Bone marrow (tissue), 2 donors: Measurements from ENCODE around the gene BANP.
"Not testable (repeated sequence)": the region's sequence is repeated elsewhere in the genome, so short reads cannot be mapped to it uniquely, and the experiment has no call there.

ENCODE experiments used
- DNase-seq, 2 donors: peaks; one replicate each; lab custom pipeline; 2025; lab: John Stamatoyannopoulos, UW

Gene BANP

DNA sequence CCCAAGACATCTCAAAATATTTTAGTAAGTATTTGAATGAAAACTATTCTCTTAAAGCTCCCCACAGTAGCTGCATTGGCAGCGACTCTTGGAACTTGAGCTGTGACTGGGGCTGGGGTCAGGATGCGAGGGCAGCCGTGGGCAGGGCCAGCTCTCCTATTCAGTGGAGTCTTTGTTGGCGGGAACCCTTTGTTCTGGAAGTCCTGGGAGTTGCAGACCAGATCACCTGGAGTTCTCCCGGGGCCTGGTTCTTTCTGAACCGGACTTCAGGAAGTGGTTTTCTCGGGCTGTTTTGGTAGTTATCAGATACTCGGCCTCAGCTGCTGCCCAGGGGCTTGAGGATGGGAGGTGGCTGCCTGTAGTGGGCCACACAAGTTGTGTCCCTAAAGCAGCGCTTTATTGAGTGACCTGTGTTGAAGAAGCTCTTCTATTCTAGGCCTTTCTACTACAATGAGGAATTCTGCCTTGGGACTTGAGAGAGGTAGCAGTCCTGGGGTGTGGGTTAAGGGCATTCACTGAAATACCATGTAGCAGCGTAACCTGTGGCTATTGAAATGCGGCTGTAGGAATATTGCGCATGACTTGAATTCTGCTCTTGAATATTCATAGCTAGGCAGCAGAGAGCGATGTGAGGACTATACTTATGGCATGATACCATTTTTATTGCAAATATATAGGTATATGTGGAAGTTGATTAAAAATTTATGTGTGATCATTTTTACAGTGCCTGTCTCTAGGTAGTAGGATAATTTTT lies 77.1 kb downstream of the BANP start:
- not testable (repeated sequence) for DNase-seq

DNA sequence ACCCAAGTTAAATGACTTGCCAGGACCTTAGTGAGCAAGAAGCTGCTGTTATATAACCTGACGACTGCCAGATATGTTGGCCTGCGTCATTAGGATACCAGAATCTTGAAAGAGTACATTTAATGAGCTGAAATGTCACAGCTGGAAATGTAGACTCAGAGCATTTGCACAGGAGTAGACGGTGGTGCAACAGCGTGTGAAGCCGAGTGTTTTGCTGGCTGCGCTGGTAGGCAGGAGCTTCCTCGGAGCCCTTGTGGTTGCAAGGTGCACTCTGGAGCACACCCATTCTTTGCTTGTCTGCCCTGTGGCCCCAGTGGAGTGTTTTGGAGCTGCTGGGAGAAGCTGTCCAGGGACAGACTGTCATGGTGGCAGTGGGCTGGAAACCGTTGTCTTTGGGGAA lies 79.3 kb downstream of the BANP start:
- no peak for DNase-seq

DNA sequence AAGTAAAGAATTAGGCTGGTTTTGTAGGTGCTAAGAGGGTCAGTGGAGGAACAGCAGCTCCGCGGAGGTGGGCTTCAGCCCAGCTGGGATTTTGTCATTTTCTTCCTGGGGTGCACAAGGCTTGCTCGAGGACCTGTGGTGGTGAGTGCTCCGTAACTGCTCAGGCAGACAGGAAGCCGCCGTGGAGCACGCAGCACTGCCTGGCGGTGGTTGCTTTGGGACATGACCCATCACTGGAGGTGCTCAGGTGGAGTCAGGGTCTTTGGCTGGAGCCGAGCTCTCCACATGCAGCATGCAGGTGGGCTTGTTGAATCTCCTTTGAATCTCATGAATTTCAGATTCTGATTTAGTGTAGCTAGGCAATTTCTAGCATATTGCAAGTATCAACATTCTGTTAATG lies 79.7 kb downstream of the BANP start:
- not testable (repeated sequence) for DNase-seq

DNA sequence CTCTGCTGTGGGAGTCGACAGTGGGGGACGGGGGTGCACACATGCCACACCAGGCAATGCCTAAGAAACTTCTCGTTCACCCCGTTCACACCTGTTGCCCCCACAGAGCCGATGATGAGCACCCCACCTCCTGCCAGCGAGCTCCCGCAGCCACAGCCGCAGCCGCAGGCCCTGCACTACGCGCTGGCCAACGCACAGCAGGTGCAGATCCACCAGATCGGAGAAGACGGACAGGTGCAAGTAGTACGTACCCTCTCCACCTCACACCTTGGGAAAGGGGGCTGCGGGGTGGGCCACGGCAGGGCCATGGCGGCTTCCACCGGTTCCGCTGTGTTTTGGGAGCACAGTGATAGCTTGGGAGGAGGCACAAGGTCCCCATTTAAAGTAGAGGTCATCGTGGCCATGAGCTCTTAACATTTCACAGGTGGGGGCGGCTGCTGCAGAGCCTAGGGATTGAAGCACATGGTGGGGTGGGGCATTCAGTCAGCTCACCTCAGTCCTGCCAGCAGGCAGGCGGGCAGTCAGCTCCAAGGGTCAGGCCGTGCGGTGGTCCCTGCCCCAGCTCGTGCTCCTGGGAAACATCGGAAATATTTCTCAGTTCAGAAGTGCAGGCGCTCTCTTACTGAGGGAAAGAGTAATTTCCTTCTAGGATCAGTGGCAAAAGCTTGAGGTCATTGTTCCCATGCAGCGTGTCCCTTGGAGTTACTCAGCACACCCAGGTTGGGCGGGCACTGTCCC lies 81.9 kb downstream of the BANP start:
- not testable (repeated sequence) for DNase-seq

DNA sequence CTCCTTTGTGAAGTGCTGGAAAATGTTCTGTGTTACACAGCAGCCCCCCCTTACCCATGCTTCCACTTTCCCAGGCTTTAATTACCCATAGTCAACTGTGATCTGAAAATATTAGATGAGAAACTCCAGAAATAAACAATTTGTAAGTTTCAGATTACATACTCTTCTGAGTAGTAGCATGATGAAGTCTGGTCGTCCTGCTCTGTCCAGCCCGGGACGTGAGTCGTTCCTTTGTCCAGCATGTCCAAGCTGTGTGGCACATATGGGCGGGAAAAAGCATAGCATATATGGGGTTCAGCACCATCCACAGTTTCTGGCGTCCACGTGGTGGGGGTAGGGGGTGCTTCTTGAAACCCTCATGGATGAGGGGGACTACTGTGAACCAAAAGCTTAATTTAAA lies 83.5 kb downstream of the BANP start:
- DNase-seq: no peak

DNA sequence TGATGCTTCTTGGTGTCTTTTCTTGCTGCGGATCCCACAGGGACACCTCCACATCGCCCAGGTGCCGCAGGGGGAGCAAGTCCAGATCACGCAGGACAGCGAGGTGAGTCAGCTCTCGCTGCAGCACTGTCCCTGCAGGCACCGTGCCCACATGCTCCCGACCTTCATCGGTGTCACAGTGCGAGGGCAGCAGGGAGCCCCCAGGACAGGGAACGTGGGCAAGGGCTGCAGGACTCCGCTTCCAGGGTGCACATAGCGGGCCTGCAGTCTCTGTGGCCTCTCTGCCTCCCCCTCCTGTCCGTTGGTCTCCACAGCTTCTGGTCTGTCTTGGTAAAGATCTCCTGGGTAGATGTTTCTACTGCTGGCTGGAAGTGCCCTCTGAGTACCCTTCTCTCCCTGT lies 84.1 kb downstream of the BANP start:
- DNase-seq: no peak

DNA sequence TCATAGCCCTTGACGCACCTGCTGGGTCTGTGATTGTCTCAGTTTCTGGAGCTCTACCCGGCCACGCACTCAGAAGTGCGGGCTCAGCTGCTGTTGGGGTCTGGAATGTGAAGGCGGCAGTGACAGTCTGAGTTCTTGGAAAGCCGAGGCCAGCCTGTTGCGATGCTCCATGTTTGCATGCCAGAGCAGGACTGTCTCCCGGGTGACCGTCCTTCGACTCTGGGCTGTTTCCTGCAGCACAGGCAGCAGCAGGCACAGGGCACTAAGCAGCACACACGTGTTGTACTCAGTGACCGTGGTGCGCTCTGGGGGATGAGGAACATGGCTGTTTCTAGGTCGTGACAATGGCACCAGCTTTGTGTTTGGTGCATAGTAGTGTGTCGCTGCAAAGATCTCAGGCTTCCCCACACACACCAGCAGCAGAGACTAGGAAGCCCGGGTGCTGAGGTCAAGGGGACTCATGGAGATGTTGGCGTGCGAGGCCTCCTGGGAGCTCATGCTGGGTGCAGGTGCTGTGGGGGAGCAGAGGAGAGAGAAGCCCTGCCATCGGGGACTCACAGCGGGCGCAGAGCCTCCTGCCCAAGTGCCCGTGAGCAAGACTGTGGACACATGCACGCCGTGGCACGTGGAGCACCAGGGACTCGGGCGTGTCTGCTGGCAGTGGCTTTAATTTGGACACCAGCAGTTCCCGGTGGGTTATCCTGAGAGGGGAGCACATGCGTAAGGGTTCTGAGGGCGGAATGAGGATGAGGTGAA lies 84.8 kb downstream of the BANP start:
- not testable (repeated sequence) for DNase-seq

DNA sequence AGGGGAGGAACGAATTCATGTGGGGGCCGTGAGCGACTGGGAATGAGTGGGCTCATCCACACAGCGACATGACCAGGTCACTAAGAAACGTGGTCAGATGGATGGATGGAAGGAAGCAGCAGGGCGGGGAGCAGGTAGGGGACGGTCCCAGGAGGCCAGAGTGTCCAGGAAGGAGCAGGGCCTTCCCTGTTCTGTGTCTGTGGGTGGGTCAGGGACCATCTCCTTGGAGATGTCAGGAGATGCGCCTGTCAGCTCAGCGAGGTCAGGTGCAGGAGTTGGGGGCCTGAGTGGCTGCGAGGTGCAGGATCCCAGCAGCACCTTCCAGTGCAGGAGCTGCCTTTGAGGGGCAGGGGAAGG lies 85.4 kb downstream of the BANP start:
- DNase-seq: not testable (repeated sequence)

DNA sequence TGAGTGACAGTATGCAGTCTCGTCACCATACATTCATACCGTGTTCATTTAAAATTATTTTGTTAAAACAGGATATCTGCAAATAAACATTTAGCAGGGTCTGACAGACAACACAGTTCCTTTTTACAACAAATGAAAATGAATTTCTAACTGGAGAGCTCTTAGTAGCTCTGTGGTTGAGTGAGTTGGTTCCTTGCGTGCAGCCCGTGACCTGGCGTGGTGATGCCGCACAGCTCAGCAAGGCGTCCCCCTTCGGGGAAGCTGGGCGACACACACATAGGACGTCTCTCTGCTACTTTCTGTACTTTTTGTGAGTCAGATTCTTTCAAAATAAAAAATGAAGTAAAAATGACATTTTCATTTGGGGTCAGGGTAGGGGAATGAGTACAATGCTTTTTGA lies 86.1 kb downstream of the BANP start:
- DNase-seq: not testable (repeated sequence)

DNA sequence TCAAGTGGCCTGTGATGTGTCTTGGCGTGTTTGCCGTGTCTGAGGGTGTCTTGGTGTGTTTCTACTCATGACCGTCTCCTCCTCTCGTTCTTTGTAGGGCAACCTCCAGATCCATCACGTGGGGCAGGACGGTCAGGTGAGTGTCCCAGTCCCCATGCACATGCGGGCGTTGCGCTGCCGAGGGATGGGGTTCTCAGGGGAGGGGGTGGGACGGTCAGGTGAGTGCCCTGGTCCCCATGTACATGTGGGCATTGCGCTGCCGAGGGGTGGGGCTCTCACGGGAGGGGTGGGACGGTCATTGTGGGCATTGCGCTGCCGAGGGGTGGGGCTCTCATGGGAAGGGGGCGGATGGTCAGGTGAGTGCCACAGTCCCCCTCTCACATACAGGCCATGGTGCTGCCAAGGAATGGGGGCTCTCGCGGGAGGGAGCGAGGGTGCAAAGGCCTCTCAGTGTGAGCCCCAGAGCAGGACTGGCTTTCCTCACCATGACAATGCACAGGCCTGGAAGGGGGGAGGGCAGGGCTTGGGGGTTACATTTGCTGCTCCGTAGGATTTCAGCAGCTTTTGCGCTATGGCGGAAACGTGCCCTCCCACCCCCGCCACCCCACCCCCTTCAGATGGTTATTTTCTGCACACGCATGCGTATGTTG lies 86.8 kb downstream of the BANP start:
- DNase-seq: not testable (repeated sequence)

DNA sequence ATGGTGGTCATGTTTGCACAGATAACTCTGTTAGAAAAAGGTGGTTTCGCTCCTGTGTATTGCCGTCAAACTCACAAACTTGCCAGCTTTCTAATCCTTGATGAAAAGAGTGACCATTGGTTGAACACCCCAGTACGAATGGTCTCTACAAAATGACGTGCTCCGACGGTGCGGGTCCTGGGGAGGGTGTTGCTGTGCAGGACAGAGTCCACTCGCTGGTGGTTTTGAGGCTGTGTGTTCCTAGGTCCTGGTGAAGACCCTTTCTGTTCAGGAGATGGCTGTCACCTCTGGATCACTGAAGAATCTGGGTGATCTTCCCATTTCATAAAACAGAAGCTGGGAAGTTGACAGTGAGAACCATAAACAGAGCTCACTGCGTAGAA lies 87.3 kb downstream of the BANP start:
- DNase-seq: not testable (repeated sequence)

DNA sequence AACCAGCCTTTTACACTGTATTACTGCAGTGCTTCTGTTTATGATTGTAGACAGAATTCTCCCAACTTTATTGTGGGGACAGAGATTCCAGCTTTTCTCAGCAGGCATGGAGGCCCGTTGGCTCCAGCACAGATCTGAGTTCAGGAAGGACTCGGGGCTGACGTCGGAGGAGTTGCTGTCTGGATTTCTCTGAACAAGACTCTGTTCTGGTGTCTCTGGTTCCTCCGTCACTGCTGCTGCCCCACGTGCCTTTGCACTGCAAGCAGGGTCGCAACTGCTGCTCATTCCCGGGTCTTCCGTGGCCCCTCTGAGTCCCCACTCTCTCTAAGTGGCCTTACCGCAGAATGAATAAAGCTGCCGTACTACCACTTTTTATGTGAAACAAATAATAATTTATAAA lies 88.4 kb downstream of the BANP start:
- no peak for DNase-seq

DNA sequence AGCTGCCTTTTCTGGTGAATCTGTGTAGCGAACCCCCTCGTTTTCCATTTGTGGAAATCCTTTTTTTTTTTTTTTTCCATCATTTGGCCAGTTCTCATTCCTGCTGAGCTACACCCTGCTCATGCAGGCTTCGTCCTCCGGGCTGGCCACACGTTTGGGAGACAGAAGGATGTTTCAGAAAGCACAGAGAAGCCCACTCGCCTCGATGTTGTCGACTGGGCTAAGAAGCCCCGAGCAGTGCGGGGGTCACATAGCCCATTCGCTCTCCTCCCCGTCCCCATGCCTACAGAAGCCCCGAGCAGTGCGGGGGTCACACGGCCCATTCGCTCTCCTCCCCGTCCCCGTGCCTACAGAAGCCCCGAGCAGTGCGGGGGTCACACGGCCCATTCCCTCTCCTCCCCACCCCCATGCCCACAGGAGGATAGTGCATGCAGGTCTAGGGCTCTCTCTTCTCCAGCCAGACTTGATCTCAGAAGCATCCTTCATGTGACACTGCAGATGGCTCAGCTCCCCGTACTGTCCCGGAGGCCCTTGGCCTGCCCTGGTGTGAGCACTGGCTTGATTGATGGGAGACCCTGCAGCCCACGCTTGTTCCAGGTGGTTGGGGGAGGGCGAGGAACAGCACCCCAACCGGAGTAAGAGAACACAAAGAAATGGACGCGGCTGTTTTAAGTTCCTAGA lies 89.1 kb downstream of the BANP start:
- not testable (repeated sequence) for DNase-seq

DNA sequence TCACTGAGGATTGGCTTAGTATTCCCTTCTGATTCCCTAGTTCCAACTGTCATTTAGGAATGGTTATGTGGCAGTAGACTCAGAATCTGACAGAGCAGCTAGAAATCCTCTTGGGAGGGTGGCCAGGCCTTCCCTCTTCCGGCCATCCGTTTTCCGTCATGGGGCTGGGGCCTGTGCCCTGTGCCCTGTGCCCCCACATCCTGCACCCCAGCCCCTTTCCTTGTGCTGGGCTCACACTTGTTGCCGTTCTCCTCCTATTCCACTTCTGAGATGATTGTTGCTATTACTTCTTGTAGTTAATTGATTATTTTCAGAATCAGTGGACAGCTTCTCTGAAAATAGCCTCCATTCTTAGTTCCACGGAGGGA lies 89.6 kb downstream of the BANP start:
- not testable (repeated sequence) for DNase-seq

DNA sequence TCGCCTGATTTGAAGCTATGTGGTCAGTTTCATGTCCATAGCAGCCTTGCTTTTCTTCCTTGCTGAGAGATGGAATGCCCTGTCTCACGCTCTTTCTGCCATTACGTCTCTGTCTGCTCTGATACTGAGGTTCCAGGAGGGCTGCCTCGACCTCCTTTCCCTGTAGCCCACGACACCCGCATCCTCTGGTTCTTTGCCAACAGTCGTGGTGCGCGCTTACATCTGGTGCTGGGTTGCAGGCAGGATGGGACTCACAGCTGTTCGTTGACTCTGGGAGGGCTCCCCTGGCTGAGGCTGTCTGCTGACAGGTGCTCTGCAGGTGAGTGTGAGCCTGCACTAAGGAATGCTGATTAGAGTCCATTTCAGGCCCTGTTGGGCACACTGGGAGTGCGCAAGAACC lies 90.3 kb downstream of the BANP start:
- not testable (repeated sequence) for DNase-seq

DNA sequence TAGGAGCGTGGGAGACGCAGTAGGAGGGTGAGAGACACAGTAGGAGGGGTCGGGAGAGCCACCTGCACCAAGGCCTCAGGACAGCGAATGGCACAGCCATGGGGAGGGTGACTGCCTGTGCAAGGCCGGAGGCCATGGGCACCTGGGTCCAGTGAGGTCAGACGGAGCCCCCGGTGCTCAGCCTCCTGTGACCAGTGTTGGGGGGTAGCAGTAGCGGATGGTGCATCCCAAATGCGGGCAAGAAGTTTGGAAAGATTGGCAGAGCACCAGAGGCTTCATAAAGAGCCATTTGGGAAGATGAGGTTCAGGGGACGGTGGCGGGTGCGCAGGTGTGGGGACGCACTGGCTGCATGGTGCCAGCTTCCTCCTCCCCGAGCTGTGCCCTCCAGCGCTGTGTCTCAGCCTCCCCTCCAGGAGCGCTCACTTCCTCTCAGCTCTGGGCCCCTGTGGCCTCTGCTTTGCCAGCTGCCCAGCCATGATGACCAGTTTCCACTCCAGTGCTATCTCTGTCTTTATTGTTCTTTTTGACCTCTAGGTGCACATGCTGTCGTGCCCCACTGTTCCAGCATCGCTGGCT lies 90.8 kb downstream of the BANP start:
- not testable (repeated sequence) for DNase-seq

DNA sequence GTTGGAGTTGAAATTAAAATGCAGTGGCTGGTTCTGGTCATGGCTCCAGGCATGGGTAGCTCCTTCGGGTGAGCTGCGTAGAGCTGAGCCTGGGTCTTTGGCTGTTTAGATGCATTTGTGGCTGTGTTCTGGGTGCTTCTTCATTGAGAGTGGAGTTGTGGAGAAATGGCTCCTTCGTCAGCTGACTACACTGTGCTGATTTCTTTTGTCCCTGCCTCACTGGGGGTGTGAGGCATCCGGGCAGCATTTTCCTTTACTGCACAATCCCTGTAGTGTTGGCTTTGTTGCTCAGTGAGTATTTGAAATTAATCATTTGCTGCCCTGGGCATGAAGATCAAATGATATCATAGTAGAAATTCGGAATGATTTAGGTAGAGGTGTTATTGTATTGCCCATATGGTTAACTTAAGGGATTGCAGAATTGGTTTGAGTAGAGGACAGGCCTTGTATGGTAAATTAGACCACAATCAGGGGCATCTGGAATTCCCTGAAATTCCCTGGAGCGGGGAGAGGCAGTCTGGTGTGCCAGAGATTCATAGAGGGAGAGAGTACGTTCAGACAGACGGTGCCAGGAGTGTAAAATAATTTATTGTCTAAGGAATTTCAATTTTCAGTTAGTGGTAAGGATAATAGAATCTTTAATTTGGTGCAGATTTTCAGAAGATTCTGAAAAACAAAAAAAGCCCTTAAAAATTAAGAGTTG lies 92.1 kb downstream of the BANP start:
- not testable (repeated sequence) for DNase-seq

DNA sequence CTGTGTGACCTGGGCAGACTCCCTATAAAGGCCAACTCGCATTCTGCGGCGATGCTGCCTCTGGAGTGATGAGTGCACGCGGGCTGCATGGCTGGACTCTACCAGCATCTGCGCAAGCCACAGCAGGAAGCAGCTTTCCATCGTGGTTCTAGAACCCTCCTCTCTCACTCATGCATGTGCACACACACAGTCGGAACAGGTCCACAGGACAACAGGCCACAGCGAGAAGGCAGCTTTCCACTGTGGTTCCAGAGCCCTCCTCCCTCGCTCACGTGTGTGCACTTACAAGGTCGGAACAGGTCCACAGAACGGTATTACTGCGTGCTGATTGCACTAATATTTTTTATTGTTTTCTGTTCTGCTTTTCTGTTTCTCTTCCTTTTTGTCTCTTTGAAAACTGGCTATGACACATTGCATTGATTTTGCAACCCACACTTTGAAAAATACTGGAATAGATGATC lies 92.9 kb downstream of the BANP start:
- DNase-seq: peak in 1 of 2 donors; percentile 22

DNA sequence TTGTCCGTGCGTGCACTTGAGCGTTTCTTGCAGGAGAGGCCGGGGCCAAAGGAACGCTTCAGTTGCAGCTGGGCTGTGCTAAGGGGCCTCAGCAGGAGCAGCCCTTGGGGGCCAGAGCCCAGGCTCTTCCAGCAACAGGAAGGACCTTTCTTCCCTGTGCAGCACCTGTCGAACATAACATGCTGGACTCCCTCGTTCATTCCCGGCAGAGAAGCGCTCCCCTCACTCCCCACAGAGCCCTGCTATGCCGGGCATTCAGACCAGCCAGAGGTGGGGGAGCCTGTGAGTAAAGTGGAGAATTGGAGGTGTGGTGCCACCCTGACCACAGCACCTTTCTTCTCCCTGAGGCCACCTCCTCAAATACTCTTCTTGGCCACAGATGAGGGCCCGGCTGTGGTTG lies 94.1 kb downstream of the BANP start:
- not testable (repeated sequence) for DNase-seq

DNA sequence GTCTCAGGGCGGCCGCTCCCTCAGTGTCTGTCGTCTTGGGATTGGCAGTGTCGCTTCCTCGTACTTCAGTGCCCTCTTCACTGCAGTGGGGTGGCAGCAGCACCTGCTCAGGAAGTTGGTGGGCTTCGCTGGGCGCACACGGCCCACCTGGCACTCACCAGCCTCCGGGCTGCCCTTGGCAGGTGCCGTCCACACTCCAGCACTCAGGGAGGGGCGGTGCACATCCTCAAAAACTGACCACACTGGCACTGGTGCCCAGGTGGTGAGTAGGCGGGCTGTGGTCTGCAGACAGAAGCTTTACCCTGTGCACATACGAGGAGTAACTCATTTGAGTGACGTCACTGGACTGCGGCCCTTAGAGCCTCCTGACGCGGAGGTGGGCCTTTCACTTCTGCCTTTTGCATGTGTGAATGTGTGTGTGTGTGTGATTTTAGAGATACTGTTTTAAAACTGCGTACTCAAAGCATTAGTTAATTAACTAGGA lies 94.6 kb downstream of the BANP start:
- no peak for DNase-seq

DNA sequence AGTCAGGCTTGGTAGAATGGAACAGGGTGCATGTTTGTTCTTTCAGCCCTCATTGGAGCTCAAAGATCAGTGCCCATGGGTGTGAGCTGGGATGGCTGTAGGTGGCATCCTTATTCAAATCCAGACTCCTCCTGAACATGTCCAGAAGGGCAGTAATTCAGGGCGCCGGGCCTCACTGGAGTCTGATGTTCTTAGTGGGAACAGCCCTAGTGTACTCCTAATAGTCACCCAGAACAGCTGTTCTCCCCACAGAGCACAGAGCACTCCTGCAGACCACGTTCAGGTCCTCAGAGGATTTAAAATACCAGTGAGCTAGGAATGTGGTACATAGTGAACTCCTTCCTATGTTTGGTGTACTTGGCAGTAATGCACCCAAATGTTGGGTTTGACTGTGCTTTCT lies 96.2 kb downstream of the BANP start:
- no peak for DNase-seq
